ENCODE measurements around the gene HECTD1.

GRCh38 chr14:31122098-31122611, 85.4 kb downstream of the HECTD1 start:
- TF ChIP-seq CTCF (IDR thresholded peaks at IDR 0.05 in 4 of 5, conservative IDR thresholded peaks at IDR 0.05 in 1 of 5) (no peak), POLR2A (IDR thresholded peaks at IDR 0.05) (no peak)
